HUES48 (cell line): Measurements from ENCODE around the gene SPATA13.

Source experiments
- H3K27ac ChIP-seq: one replicate; pipeline ENCODE4 v1.7.0; 2013; ENCODE audit warnings: low read depth, low read length, inconsistent platforms
- H3K27me3 ChIP-seq: 2 replicates; pipeline ENCODE4 v1.6.1; 2013; ENCODE audit warnings: mild to moderate bottlenecking, low read length; ENCODE audit not compliant: control insufficient read depth, insufficient read depth
- H3K36me3 ChIP-seq: 2 replicates; pipeline ENCODE4 v1.6.1; 2013; ENCODE audit warnings: low read length; ENCODE audit not compliant: control insufficient read depth, insufficient read depth
- H3K4me1 ChIP-seq: 2 replicates; pipeline ENCODE4 v1.6.1; 2013; ENCODE audit warnings: mild to moderate bottlenecking, low read length; ENCODE audit not compliant: control insufficient read depth, insufficient read depth
- H3K4me3 ChIP-seq: 2 replicates; pipeline ENCODE4 v1.5.1; 2013; ENCODE audit warnings: mild to moderate bottlenecking, low read depth, low read length
- H3K9ac ChIP-seq: 2 replicates; pipeline ENCODE4 v1.6.1; 2013; ENCODE audit warnings: mild to moderate bottlenecking, low read depth, low read length, moderate library complexity
- H3K9me3 ChIP-seq: 2 replicates; pipeline ENCODE4 v1.6.1; 2013; ENCODE audit warnings: low read length; ENCODE audit not compliant: control insufficient read depth, insufficient read depth

Gene SPATA13

GRCh38 chr13:24223341-24224231, 63.1 kb downstream of the SPATA13 start:
- Histone ChIP-seq H3K27ac (no peak overlapping the region), H3K9me3 (no peaks in the 10 kb centered on the region), H3K4me3 (no peak overlapping the region), H3K36me3 (peaks cover 7% of the 10 kb centered on the region; the same call in 1 of the 2 replicates), H3K4me1 (peaks cover 17% of the 10 kb centered on the region), H3K27me3 (no peaks in the 10 kb centered on the region), H3K9ac (no peak overlapping the region)

GRCh38 chr13:24224232-24224680, 63.7 kb downstream of the SPATA13 start:
- no peak overlapping the region for H3K4me3 ChIP-seq
- peaks cover 7% of the 10 kb centered on the region; the same call in 1 of the 2 replicates for H3K36me3 ChIP-seq
- H3K27ac ChIP-seq: no peak overlapping the region
- H3K9ac ChIP-seq: no peak overlapping the region
- no peaks in the 10 kb centered on the region for H3K9me3 ChIP-seq
- peaks cover 14% of the 10 kb centered on the region for H3K4me1 ChIP-seq
- no peaks in the 10 kb centered on the region for H3K27me3 ChIP-seq

GRCh38 chr13:24225062-24225461, 64.5 kb downstream of the SPATA13 start:
- Histone ChIP-seq H3K9me3 (no peaks in the 10 kb centered on the region), H3K4me3 (no peak overlapping the region), H3K9ac (no peak overlapping the region), H3K36me3 (peaks cover 7% of the 10 kb centered on the region; the same call in 1 of the 2 replicates), H3K4me1 (peaks cover 6% of the 10 kb centered on the region), H3K27me3 (no peaks in the 10 kb centered on the region), H3K27ac (no peak overlapping the region)

DNA sequence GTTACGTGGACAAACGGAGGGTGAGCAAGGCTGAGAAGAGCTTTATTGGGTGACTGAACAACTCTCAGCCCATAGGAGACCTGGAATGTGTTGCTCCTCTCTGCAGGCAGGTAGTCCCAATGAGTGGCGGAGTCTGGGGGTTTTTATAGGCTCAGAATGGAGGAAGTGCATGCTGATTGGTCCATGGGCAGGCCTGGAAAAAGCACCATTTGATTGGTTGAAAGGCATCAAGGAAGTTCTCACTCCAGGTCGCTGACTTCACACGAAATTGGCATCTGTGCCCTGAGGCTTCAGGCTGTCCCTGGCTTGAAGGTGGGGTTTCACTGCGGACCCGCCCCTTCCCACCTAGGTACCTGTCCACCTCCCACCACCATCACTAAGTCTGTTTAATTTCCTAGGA, 65.4 kb downstream of the SPATA13 start:
- H3K36me3 ChIP-seq: peaks cover 7% of the 10 kb centered on the region; the same call in 1 of the 2 replicates
- no peak overlapping the region for H3K4me3 ChIP-seq
- H3K4me1 ChIP-seq: peaks cover 6% of the 10 kb centered on the region
- H3K27ac ChIP-seq: no peak overlapping the region
- H3K9ac ChIP-seq: no peak overlapping the region
- H3K9me3 ChIP-seq: no peaks in the 10 kb centered on the region
- H3K27me3 ChIP-seq: no peaks in the 10 kb centered on the region

- H3K27me3 ChIP-seq: no peaks in the 10 kb centered on the region
- H3K9me3 ChIP-seq: no peaks in the 10 kb centered on the region
- no peak overlapping the region for H3K4me3 ChIP-seq
- H3K4me1 ChIP-seq: peaks cover 6% of the 10 kb centered on the region
- peak overlapping the region; percentile 1 for H3K27ac ChIP-seq
- no peak overlapping the region for H3K9ac ChIP-seq
- peaks cover 7% of the 10 kb centered on the region; the same call in 1 of the 2 replicates for H3K36me3 ChIP-seq
Observed at GRCh38 chr13:24226762-24227161, 66.2 kb downstream of the SPATA13 start.

DNA sequence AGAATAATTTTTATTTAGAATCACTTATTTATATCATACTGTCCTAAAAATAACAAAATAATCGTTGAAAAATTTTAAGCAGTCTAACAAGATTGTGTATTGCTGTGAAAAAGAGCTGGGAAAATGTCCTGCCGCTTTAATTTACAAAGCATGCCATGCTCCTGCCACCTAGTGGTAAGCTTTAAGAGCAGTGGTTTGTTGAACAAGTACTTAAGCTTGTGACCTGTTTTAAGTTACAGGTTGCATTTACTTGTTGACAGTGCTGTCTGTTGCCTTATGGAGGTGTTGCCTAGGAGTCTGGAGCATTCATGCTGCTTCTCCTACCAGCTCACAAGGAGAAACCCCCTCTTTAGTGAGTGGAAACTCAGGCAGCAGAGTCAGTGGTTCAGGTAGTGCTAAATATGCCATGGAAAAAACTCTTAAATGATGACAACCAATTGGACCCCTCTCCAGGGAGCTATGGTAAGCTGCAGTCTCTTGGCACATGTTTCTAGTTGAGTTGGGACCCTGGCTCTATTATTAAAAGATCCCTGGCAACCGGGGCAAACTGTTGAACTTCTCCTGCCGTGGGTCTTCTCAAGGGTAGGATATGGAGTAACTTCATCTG, 68.4 kb downstream of the SPATA13 start:
- Histone ChIP-seq H3K9ac (no peak overlapping the region), H3K27me3 (no peaks in the 10 kb centered on the region), H3K9me3 (no peaks in the 10 kb centered on the region), H3K4me1 (peaks cover 19% of the 10 kb centered on the region), H3K27ac (no peak overlapping the region), H3K36me3 (no peaks in the 10 kb centered on the region), H3K4me3 (no peak overlapping the region)

DNA sequence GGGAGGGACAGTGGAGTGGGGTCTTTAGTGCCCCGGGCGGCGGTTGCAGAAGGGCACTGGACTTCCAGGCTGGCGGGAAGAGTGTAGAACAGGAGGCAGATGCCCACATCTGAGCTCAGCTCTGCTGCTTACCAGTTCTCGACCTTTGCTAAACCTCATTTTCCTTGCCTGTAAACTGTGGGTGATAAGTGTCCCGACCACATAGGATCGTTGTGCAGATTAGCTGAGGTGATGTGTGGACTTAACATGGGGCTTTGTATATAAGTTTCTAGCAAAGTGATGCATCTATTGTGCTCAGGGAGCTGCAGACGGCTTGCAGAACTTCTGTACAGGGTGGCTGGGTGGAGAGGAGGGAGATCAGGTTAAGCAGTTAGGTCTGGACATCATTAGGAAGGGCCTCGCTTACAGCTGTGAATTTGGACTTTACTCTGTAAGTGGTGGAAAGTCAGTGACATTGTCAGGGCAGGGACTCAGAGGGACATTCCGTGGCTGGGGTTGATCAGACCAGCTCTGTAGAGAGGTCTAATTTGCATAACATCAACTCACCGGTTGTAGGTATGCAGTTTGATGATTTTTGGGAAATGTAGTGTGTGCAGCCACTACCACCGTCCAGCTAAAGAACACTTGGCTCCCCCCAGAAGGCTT, 70.0 kb downstream of the SPATA13 start:
- Histone ChIP-seq H3K27ac (no peak overlapping the region), H3K9ac (no peak overlapping the region), H3K4me1 (peaks cover 19% of the 10 kb centered on the region), H3K36me3 (no peaks in the 10 kb centered on the region), H3K27me3 (no peaks in the 10 kb centered on the region), H3K4me3 (no peak overlapping the region), H3K9me3 (no peaks in the 10 kb centered on the region)

- no peak overlapping the region for H3K9ac ChIP-seq
- no peaks in the 10 kb centered on the region for H3K36me3 ChIP-seq
- no peaks in the 10 kb centered on the region for H3K9me3 ChIP-seq
- H3K4me1 ChIP-seq: peaks cover 19% of the 10 kb centered on the region
- H3K27ac ChIP-seq: no peak overlapping the region
- H3K4me3 ChIP-seq: no peak overlapping the region
- H3K27me3 ChIP-seq: no peaks in the 10 kb centered on the region
Observed at GRCh38 chr13:24231377-24231776, 70.9 kb downstream of the SPATA13 start.

DNA sequence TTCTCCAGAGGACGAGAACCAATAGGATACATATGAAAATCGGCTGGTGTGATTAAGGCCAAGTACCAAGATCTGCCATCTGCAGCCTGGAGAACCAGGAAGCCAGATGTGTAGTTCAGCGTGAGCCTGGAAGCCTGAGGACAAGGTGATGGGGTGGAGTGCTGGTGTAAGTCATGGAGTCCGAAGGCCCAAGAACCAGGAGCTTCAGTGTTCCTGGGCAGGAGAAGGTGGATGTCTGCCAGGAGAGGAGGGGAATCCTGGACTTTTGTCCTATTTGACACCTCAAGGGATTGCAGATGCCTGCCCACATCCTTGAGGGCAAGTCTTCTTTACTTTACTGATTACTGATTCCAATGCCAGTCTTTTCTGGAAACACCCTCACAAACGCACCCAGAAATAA, 71.5 kb downstream of the SPATA13 start:
- no peaks in the 10 kb centered on the region for H3K36me3 ChIP-seq
- H3K27ac ChIP-seq: no peak overlapping the region
- no peak overlapping the region for H3K9ac ChIP-seq
- H3K4me1 ChIP-seq: peaks cover 16% of the 10 kb centered on the region
- no peak overlapping the region for H3K4me3 ChIP-seq
- H3K27me3 ChIP-seq: no peaks in the 10 kb centered on the region
- no peaks in the 10 kb centered on the region for H3K9me3 ChIP-seq

DNA sequence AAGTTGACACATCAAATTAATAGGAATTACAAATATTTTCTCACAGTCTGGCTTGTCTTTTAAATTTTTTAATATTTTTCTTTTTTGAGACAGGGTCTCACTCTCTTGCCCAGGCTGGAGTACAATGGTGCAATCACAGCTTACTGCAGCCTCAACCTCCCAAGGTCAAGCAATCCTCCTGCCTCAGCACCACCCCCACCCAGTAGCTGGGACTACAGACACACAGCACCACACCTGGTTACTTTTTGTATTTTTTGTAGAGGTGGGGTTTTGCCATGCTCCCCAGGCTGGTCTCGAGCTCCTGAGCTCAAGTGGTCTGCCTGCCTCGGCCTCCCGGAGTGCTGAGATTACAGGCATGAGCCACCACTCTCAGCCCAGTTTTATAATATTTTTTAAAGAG, 72.0 kb downstream of the SPATA13 start:
- Histone ChIP-seq H3K27ac (no peak overlapping the region), H3K36me3 (no peaks in the 10 kb centered on the region)

More for the DNA sequence above, 72.0 kb downstream of the SPATA13 start:
- H3K4me3 ChIP-seq: no peak overlapping the region
- peaks cover 16% of the 10 kb centered on the region for H3K4me1 ChIP-seq
- no peaks in the 10 kb centered on the region for H3K27me3 ChIP-seq
- no peaks in the 10 kb centered on the region for H3K9me3 ChIP-seq
- H3K9ac ChIP-seq: no peak overlapping the region
